Pancreas (tissue), 10 donors: ENCODE measurements around the gene NUDT1. TPM values are rescaled to one million over a fixed set of nuclear protein-coding genes. Genes with fewer than 3 reads are reported as not detected.

Experiments
- ATAC-seq, 4 donors: fragments of 200-7000 bp; cut with Tn5 transposase; one replicate each; pipeline versions ENCODE4 v1.8.0 to v1.9.1; 2020; ENCODE audit warnings: mild to moderate bottlenecking in 4 of 4, moderate library complexity in 4 of 4
- DNase-seq, 6 donors: peaks; one replicate each; pipeline ENCODE4 v3.0.0-alpha.2; 2020
- FAIRE-seq: peaks from 2 replicates; lab custom pipeline; 2012; peaks lifted over from hg19 to GRCh38; lab: Jason Lieb, UNC
- H3K27ac ChIP-seq, 4 donors: fragments of 200-600 bp; sonication (generic); 1 replicate in 3 of 4; 2 replicates in 1 of 4; pipeline versions ENCODE4 v1.5.0 to v1.8.0; 2020
- H3K27me3 ChIP-seq, 4 donors: fragments of 200-600 bp; one replicate each; pipeline ENCODE4 v1.8.0; 2021
- H3K36me3 ChIP-seq, 3 donors: fragments of 200-600 bp; sonication (generic) in 1 of 3; one replicate each; pipeline versions ENCODE4 v1.5.0 to v1.8.0; 2020 to 2021
- H3K4me1 ChIP-seq, 3 donors: fragments of 200-600 bp; one replicate each; pipeline ENCODE4 v1.8.0; 2021
- H3K4me3 ChIP-seq, 4 donors: fragments of 200-600 bp; sonication (generic) in 2 of 4; one replicate each; pipeline versions ENCODE4 v1.5.0 to v1.8.0; 2020 to 2021
- H3K9me3 ChIP-seq, 4 donors: fragments of 200-600 bp; one replicate each; pipeline ENCODE4 v1.8.0; 2021
- CTCF ChIP-seq, 4 donors: fragments of 200-600 bp; sonication (generic) in 3 of 4; IDR thresholded peaks; one replicate each; pipeline versions ENCODE4 v1.5.0 to v1.8.0; 2021; ENCODE audit warnings: antibody characterized with exemption in 4 of 4
- WGBS, 2 donors: extraction: QIAGEN DNeasy Blood & Tissue Kit; methylation state at CpG; one replicate each; pipeline ENCODE4 v1.1.7; 2013; 5-methylcytosine and 5-hydroxymethylcytosine counted together
- intact Hi-C, 3 donors: fragments of 100-400 bp; cut with DNase I; formaldehyde crosslinking; loops; one replicate each; pipeline versions ENCODE4 v1.11.1 to v1.14.2; 2022
- polyA plus RNA-seq, 2 donors: library from polyadenylated mRNA; stranded (reverse); fragments of 200-250 nt; gene quantifications; one replicate each; pipeline ENCODE4 v1.2.3, GENCODE V29; 2013
- total RNA-seq, 6 donors: library from RNA; stranded (reverse); fragmentation: NEBNext Ultra II Directional in 4 of 6; extraction: Animal tissue kit (Norgen Biotek cat#: 25700) in 4 of 6; gene quantifications; one replicate each; pipeline versions ENCODE4 v1.2.1 to v1.2.4, GENCODE V29; 2021 to 2023
- donor health status: healthy with polysubstance abuse.
- donor health status: DM: no; HTN: no; CAD: no; lungs with moderate emphysema.
- donor health status: DM: no; HTN: no; CAD: no.
- donor health status: control.
- donor health status: control.
- donor health status: Bipolar disorder and iron deficiency.
- donor health status: DM: yes; HTN: yes; CAD: no.
- donor health status: DM: no; HTN: no; CAD: no.
- donor health status: DM: no; HTN: no; CAD: no.
- donor health status: DM: yes; HTN: yes; CAD: no.

Gene NUDT1
- total and polyA plus RNA-seq, 8 donors: 2.6 to 7.2 (median 4.6) TPM

GRCh38 chr7:2251841-2252771, 10.1 kb downstream of the NUDT1 start:
- WGBS, 2 donors: 87 to 93% methylated on average over 22 to 24 of the region's 24 CpGs
- intact Hi-C loops: loop anchor here in 1 of 3 donors (10.0 kb wide), 1 partner anchor 93 kb away; no protein-coding TSS in a partner anchor

GRCh38 chr7:2253021-2253420, 11.0 kb downstream of the NUDT1 start:
- Histone ChIP-seq H3K9me3 (no peaks in the 10 kb centered on the region), H3K27me3 (no peaks in the 10 kb centered on the region), H3K4me1 (no peaks in the 10 kb centered on the region), H3K4me3 (no peak overlapping the region), H3K27ac (no peak overlapping the region), H3K36me3 (no peaks in the 10 kb centered on the region)
- FAIRE-seq (no peak), DNase-seq (no peak), ATAC-seq (no peak)
- intact Hi-C loops: loop anchor here in 1 of 3 donors (10.0 kb wide), 1 partner anchor 92 kb away; no protein-coding TSS in a partner anchor
- 95% methylated on average over 9 of the region's 9 CpGs for WGBS, 2 donors
- TF ChIP-seq CTCF (IDR thresholded peaks at IDR 0.05): no peak

More at GRCh38 chr7:2251841-2252771, 10.1 kb downstream of the NUDT1 start:
- Histone ChIP-seq H3K27me3 (no peaks in the 10 kb centered on the region), H3K4me3 (no peak overlapping the region), H3K4me1 (no peaks in the 10 kb centered on the region), H3K9me3 (no peaks in the 10 kb centered on the region), H3K36me3 (no peaks in the 10 kb centered on the region), H3K27ac (no peak overlapping the region)
- no peak for ATAC-seq
- peak in 1 of 6 donors; percentile 72 for DNase-seq
- FAIRE-seq: no peak
- TF ChIP-seq CTCF (IDR thresholded peaks at IDR 0.05): no peak

GRCh38 chr7:2253525-2254244, 11.7 kb downstream of the NUDT1 start:
- WGBS, 2 donors: 93 to 94% methylated on average over 32 of the region's 32 CpGs
- intact Hi-C loops: loop anchor here in 1 of 3 donors (10.0 kb wide), 1 partner anchor 91 kb away; no protein-coding TSS in a partner anchor
- no peak for TF ChIP-seq CTCF (IDR thresholded peaks at IDR 0.05)
- DNase-seq (no peak), FAIRE-seq (no peak), ATAC-seq (no peak)
- H3K36me3 ChIP-seq: no peaks in the 10 kb centered on the region
- no peaks in the 10 kb centered on the region for H3K4me1 ChIP-seq
- H3K9me3 ChIP-seq: no peaks in the 10 kb centered on the region
- H3K27ac ChIP-seq: no peak overlapping the region
- no peak overlapping the region for H3K4me3 ChIP-seq
- no peaks in the 10 kb centered on the region for H3K27me3 ChIP-seq

GRCh38 chr7:2254429-2255144, 12.6 kb downstream of the NUDT1 start:
- H3K4me1 ChIP-seq: no peaks in the 10 kb centered on the region
- FAIRE-seq: no peak
- no peak overlapping the region for H3K27ac ChIP-seq
- TF ChIP-seq CTCF (IDR thresholded peaks at IDR 0.05): no peak
- no peak for ATAC-seq
- H3K36me3 ChIP-seq: no peaks in the 10 kb centered on the region
- no peak overlapping the region for H3K4me3 ChIP-seq
- intact Hi-C loops: loop anchor here in 1 of 3 donors (10.0 kb wide), 1 partner anchor 90 kb away; no protein-coding TSS in a partner anchor
- no peaks in the 10 kb centered on the region for H3K27me3 ChIP-seq
- WGBS, 2 donors: 92 to 94% methylated on average over 31 of the region's 31 CpGs
- H3K9me3 ChIP-seq: no peaks in the 10 kb centered on the region
- no peak for DNase-seq
